Measurements from ENCODE around the gene PPARGC1A.

Gene PPARGC1A

DNA sequence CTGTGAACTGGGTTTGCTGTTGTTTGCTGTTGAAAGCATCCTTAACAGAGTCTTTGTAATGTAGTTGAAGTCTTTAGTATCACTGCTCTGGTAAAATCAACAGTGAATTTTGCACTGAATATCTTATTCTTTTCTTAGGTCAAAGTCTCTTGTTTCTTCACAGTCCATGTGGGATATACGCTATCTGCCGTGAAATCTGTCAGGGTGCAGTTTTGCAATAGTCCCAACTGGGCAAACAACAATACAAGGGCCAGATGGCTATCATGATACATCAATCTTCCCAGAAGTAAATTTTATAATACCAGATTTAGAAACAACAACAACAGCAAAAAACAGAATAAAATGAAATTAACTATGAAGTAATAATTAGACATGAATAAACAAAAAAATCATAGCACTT is 123.5 kb downstream of the PPARGC1A start:
- no peak for DNase-seq

DNA sequence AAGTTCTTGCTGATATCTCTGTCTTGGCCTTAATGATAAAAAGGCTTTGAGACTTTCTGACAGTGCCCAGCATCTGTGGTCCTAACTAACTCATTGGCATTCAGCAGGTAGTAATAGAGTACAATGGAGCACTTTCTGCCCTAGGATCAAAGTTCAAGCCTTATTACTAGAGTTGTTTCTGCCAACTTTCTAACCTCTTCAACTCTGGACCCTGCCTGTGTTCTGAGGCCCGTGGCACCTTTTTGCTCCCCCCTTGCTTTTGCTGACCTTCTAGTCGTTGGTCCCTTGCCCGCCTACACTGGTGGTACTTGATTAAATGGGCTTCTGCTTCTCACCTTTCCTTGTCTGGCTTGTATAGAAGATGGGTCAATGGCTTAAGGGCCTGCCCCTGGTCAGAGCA is 126.3 kb downstream of the PPARGC1A start:
- DNase-seq: no peak

DNA sequence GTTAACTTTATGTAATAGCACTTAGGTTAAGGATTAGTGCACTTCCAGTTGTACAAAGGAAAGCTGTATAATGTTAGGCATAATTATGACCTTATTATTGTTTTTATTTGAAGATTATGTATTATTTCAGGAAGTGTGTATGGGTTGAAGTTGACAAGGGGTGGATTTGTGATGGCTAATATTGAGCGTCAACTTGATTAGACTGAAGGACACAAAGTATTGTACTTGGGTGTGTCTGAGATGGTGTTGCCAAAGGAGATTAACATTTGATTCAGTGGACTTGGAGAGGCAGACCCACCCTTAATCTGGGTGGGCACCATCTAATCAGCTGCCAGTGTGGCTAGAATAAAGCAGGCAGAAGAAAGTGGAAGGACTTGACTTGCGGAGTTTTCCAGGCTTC is 127.3 kb downstream of the PPARGC1A start:
- no peak for DNase-seq

DNA sequence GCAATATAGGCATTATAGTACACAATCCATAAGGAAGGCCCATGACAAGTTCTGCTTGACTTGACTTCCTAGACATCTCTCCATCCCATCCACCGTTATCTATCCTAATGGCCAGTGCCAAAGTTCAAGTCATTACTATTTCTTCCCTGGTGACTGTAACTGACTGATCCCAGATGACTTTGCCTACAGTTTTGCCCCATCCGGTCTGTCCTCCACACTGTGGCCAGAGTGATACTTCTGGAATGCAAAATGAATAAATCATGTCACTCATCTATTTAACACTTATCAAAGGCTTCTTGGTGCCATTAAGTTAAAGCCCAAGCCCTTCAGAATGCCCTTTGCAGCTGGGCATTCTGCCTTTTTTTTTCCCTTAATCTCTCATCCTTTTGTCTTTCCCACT is 130.8 kb downstream of the PPARGC1A start:
- DNase-seq: no peak

DNA sequence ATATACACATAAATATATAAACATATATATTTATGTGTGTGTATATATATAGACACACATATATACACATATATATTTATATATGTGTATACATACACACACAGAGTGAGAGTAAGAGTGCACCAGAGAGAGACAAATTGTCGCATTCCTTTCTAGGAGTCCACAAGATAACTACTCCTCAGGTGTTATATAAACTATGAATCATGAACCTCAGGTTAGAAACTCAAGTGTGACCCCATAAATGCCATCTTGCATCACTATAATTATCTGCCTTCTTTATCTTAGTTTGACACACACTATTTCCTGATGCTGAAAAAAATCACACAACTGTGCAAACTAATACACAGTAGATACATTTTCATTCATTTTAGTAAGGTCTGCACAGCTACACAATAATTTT is 135.2 kb downstream of the PPARGC1A start:
- no peak for DNase-seq

DNA sequence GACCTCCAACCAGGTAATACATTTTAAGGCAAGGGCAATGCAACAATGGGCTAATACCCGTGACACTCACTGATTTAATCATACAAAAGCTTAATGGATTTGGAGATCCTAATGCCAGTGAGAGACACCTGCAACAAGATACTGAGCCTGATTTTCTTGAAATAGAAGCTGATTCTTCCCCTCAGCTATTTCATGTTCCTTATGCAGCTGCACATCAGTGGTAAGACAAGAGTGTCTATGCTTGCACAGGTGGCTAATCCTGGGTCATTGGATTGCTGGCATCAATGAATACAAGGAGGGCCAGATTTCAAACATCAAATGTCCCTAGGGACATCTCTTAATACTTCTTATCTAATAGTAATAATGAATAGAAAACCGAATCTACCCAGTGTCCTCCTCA is 139.7 kb downstream of the PPARGC1A start:
- no peak for DNase-seq

DNA sequence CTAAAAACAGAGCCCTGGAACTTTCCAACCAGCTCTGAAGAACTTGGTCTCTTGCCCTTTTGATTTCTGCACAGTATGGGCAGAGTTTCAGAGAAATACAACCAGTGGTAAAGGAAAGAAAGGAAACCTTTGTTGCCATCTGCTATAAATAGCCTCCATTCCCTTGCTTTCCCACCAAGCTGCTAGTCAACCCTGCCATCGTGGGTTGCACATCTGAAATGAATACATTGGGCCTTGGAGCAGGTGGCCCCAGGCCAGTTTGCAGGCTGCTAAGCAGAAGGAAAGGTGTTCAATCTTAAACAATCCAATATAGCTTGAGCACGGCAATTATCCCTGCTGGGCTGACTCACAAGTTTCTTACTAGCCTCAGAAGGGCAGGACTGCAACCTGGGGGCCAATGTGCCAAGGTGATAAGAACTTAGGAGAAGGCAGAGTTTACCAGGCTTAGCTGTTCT is 142.5 kb downstream of the PPARGC1A start:
- no peak for DNase-seq

DNA sequence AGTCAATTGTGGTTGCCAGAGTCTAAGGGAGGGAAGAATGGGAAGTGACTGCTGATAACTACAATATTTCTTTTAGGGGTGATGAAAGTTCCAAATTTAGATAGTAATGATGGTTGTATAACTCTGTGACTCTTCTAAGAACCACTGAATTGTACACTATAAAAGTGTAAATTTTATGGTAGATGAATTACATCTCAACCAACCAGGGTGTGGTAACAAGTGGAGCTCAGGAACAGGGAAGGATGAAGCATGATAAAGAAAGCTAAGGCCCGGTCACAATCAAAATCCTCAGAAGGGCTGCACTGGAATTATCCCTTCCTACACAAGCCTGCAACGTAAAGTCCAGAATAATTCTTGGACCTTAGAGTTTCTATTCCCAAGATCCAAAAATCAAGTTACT is 143.2 kb downstream of the PPARGC1A start:
- no peak for DNase-seq

DNA sequence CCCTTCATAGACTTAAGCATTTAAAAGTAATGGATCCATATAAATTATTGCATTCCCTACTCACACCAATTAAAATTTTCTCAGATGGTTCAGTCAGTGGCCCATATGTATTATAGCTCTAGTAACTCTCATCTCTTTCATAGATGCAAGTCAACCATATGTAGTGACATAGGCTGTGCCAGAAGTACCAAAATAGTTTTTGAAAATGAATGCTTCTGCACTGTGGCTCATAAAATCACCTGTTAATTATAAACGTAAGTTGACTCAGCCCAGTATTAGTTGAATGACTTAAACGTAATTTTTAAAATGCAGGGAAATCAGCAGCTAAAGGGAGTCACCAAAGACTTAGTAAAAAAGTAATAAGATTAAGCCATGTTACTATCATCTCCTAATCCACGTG is 143.8 kb downstream of the PPARGC1A start:
- no peak for DNase-seq

DNA sequence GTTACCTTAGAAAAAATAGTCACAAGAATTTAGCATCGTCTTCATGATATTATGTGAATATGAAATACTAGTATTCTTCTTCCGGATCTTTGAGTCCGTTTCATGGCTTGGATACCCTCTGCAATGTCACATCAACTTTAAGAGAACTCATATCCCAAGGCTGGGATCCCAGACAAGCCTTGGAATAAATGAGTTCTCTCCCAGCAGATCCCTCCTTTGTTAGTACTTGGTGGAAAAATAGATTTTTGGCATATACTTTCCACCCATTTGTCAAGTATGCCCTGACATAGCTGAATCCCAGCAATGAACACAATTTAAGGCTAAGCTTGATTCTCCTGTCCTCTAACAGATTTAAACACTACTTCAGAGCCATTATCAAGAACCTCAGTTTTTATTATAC is 144.5 kb downstream of the PPARGC1A start:
- DNase-seq: no peak
